HepG2 (cell line): ENCODE results near the gene HAUS5. TPM values are rescaled to one million over a fixed set of nuclear protein-coding genes. Genes with fewer than 3 reads are reported as not detected.

Source experiments
- CBFB ChIP-seq: sonication (generic); formaldehyde crosslinking; IDR thresholded peaks from 2 replicates; pipeline ENCODE4 v1.4.0; 2020; ENCODE audit warnings: missing genetic modification reagents
- CENPX ChIP-seq: sonication (generic); formaldehyde crosslinking; IDR thresholded peaks from 2 replicates; pipeline ENCODE4 v1.9.0; 2021; ENCODE audit warnings: mild to moderate bottlenecking, missing genetic modification reagents, moderate library complexity
- E2F2 ChIP-seq: sonication (generic); formaldehyde crosslinking; IDR thresholded peaks from 2 replicates; pipeline ENCODE4 v1.4.0; 2020; ENCODE audit warnings: missing genetic modification reagents, borderline replicate concordance
- HMGXB3 ChIP-seq: sonication (generic); formaldehyde crosslinking; IDR thresholded peaks from 2 replicates; pipeline ENCODE4 v1.4.0; 2020; ENCODE audit warnings: missing genetic modification reagents, borderline replicate concordance
- MBD4 ChIP-seq: IDR thresholded peaks from 2 replicates; pipeline ENCODE4 v1.6.1; 2012; ENCODE audit warnings: low read length, inconsistent platforms, borderline replicate concordance
- MLLT10 ChIP-seq: sonication (generic); formaldehyde crosslinking; IDR thresholded peaks from 2 replicates; pipeline ENCODE4 v1.4.0; 2020; ENCODE audit warnings: missing genetic modification reagents
- PHF5A ChIP-seq: IDR thresholded peaks from one replicate; pipeline ENCODE4 v1.6.1; 2018; ENCODE audit warnings: low read depth, missing genetic modification reagents; ENCODE audit not compliant: unreplicated experiment
- TRAFD1 ChIP-seq: sonication (generic); formaldehyde crosslinking; IDR thresholded peaks from 2 replicates; pipeline ENCODE4 v1.5.1; 2020; ENCODE audit warnings: missing genetic modification reagents, mild to moderate bottlenecking, borderline replicate concordance
- ZFP36L1 ChIP-seq: sonication (generic); formaldehyde crosslinking; IDR thresholded peaks from 2 replicates; pipeline ENCODE4 v1.8.0; 2022; ENCODE audit warnings: mild to moderate bottlenecking, missing genetic modification reagents, moderate library complexity
- ZNF407 ChIP-seq: sonication (generic); formaldehyde crosslinking; IDR thresholded peaks from one replicate; pipeline ENCODE4 v1.5.1; 2020; ENCODE audit warnings: mild to moderate bottlenecking, missing genetic modification reagents; ENCODE audit errors: not compliant biosample characterization
- polyA plus RNA-seq, 8 experiments: library from polyadenylated mRNA; depleted of rRNA in 3 of 8; stranded (reverse) in 7 of 8; unstranded in 1 of 8; fragments of >200 nt; fragmentation: Illumina TruSeq in 4 of 8; extraction: Trizol in 4 of 8; gene quantifications; 2 replicates each; pipeline versions ENCODE4 v1.2.1 to v1.2.3, GENCODE V29; 2011 to 2016; ENCODE audit warnings: low read depth in 4 of 8, missing spikeins in 1 of 8, mixed read lengths in 1 of 8; ENCODE audit not compliant: insufficient read depth in 1 of 8
- total RNA-seq, 5 experiments: library from RNA; depleted of rRNA; stranded (reverse); fragments of >200 nt; fragmentation: Illumina TruSeq; extraction: Trizol; gene quantifications; 2 replicates each; pipeline ENCODE4 v1.2.3, GENCODE V29; 2016; ENCODE audit warnings: low read depth in 1 of 5

The HAUS5 gene
- total and polyA plus RNA-seq, 2 of the 13 experiments (the other 11 are each of a cell fraction or from before 2014, with no cell fraction given): 10.3 to 17.7 TPM

GRCh38 chr19:35643255-35644205, 31.0 kb downstream of the HAUS5 start (continued):
- TF ChIP-seq MBD4 (no peak), ZFP36L1 (CRISPR knock-in tag) (0 out of 2 replicates have a peak, but pooled peaks have one; percentile 61), MLLT10 (CRISPR knock-in tag) (no peak), CBFB (CRISPR knock-in tag) (peak; percentile 67; the same call in 1 of the 2 replicates), ZNF407 (CRISPR knock-in tag) (peak; percentile 49), PHF5A (CRISPR knock-in tag) (no peak), CENPX (CRISPR knock-in tag) (no peak), HMGXB3 (CRISPR knock-in tag) (no peak), E2F2 (CRISPR knock-in tag) (peak; percentile 79; the same call in 1 of the 2 replicates), TRAFD1 (CRISPR knock-in tag) (0 out of 2 replicates have a peak, but pooled peaks have one; percentile 24)
